GM21528 (cell line): ENCODE results near the gene RNF10.

ENCODE experiments used
- ATAC-seq: cut with Tn5 transposase; IDR thresholded peaks from one replicate; pipeline ENCODE4 v1.9.1; 2021; ENCODE audit warnings: mild to moderate bottlenecking, moderate library complexity; ENCODE audit not compliant: unreplicated experiment, low FRiP score

RNF10 gene

GRCh38 chr12:120573560-120573959 is 39.4 kb downstream of the RNF10 start:
- no peak for ATAC-seq

DNA sequence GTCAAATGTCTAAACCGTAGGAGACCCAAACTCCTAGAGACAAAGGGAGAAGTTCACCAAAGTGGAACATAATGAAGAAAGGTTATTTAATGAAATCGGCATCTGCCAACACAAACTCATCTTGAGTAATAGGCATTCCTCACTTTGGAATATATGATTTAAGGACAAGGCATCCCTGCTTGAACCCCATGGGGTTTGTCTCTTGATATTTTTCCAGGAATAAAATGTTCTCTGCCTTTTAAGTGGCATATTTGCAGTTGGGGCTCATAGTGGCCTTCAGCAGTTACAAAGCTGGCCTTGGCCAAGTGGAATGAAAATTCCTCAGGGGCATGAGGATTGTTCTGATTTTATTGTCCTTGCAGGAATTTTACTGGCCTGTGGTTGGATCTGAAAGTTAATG is 40.0 kb downstream of the RNF10 start:
- no peak for ATAC-seq

- ATAC-seq = no peak
Measured at GRCh38 chr12:120579179-120579578, 45.0 kb downstream of the RNF10 start.

DNA sequence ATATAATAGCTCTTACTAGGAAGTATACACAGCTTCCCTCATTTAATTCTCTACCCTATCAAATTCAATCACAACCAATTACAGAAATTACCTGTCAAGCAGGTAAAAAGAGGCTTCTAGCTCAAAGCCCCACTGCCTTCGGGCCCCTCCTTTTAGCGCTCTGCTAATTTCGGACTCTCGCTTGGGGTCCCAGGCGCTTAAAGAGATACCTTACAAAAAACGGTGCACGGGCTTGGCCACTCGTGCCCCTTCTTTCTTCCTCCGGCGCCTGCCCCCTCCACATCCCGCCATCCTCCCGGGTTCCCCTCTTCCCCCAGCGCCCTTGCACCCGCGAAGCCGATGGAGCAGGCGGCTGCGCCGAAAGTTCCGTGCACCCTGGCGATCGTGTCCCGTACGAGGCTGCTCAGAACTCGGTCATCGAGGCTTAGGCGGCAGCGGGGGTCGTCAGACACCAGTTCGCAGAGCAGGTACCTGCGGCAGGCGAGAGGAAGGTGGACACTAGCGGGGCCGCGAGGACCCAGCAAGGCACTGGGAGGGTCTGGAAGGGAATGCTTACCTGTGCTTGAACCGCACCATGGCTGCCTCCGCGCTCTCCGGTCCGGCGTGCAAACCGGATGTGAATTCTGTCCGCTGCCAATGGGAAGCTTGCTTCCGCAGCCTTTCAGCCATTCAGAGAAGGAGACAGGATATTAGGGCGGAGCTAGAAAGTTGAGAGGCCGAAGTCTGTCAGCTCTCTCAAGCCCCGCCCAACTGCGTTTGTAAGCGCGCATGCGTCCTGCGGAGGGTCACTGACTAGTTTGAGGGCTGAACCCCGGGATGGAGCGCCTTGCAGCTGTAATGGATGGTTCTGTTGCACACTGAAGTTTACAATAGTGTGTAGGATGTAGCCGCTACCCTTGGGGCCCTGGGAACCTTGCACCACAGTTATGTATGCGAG is 46.9 kb downstream of the RNF10 start, which contains the start of gene POP5:
POP5 (minus strand) TSS at position 616 of the 937 bp plus-strand sequence; CDS start at position 576, 40 bp downstream.
- peak; percentile 91 for ATAC-seq

DNA sequence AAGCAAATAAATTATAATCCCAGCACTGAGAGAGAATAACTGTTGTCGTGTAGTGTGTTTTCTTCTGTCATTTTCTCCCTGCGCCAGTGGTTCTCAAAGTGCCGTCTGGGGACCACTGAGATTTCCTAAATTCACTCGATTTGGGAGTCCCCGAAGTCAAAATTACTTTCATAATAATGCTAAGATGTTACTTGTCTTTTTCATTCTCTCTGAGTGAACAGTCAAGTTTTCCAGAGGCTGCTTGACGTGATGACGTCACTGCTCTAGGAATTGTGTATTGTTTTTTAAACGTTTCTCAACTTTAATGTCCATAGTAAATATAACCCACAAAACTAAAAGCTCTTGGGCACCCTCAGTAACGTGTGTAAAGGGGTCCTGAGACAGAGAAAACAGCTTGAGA is 47.8 kb downstream of the RNF10 start:
- no peak for ATAC-seq

- no peak for ATAC-seq
Measured at GRCh38 chr12:120583478-120584030, 49.4 kb downstream of the RNF10 start.

DNA sequence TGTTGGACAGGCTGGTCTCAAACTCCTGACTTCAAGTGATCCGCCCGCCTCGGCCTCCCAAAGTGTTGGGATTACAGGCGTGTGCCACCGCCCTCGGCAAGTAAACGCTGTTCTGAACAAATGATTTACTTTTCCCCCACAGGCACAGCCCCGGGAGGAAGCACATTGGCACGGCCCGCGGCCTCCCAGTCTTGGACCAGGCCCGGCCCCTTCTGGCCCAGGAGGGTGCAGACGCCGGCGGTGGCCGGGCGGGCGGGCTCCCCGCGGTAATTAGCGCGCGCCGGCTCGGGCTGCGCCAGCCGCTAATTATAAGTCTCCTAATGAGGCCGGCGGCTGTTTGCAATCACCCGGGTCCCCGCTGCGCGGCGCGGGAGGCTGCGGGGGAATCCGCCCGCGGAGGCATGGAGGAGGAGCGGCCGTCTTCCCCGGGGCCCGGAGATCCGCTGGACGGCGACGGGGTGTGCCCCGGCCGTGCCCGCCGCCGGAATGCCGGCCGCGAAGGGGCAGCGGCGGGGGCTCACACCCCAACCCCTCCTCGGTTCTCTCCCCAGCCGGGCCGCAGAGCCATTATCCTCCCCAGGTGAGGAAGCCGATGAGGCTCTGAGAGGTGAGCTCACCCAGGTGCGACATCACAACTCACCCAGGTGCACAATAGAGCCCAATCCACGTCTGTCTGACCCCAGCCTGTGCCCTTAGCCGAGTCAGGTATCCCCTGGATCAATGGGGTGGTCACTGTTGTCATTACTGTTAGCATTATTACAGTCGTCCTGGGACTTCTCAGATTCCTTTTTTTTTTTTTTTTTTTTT is 50.4 kb downstream of the RNF10 start:
- ATAC-seq = no peak

- ATAC-seq = no peak
Measured at GRCh38 chr12:120586206-120586605, 52.0 kb downstream of the RNF10 start.

DNA sequence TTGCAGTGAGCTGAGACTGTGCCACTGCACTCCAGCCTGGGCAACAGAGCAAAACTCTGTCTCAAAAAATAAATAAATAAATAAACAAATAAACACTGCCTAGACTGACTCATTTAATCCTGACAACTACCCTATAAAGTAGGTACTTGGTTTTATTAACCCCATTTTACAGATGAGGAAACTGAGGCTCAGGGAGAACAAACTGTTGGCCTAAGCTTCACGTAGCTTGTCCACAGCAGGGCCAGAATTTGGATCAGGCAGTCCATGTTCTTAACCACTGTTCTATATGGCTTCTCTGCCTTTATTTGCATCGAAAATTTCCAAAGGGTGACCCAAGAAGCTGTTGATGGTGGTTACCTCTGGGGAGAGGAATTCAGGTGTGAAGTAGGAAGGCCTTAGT is 52.7 kb downstream of the RNF10 start:
- ATAC-seq = no peak

- no peak for ATAC-seq
Measured at GRCh38 chr12:120588371-120588770, 54.2 kb downstream of the RNF10 start.

DNA sequence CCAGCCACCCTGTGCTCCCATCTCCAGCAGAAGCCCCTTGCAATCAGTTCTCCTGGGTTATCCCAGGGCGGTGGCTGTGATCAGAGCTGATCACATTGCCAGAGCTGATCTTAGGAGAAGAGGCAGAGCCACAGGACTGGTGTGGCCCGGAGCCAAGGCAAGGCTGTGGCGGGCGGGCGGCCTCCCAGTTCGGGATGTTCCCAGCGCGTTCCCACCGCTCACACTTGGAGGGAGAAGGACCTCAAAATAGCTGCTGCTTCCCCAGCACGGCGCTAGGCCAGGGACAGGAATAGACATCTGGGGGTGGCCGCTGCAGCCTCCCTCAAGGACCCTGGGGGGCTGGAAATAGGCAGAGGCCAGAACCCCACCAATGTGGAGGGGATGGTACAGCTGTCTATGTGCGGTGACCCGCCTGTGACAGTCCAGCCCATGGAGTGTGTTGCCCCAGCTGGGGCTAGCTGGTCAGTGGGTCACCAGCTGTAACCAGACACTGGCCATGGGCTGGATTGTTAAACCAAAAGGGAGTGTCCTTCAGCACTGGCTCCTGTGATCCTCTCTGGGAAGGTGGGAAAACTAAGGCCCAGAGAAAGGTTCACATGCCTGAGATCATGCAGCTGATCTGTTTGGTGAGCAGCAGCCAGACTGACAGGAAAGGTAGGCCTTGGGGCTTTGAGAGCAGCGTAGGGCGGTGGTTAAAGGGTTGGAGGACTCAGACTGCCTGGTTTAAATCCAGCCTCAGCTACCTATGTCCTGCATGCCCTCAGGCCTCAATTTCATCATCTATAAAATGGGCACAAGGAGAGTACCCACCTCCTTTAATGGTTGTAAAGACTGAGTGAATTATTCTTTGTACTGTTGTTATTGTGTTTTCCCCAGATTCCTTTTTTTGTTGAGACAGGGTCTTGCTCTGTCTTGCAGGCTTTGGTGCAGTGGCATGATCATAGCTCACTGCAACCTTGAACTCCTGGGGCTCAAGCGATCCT is 55.1 kb downstream of the RNF10 start:
- ATAC-seq = no peak

DNA sequence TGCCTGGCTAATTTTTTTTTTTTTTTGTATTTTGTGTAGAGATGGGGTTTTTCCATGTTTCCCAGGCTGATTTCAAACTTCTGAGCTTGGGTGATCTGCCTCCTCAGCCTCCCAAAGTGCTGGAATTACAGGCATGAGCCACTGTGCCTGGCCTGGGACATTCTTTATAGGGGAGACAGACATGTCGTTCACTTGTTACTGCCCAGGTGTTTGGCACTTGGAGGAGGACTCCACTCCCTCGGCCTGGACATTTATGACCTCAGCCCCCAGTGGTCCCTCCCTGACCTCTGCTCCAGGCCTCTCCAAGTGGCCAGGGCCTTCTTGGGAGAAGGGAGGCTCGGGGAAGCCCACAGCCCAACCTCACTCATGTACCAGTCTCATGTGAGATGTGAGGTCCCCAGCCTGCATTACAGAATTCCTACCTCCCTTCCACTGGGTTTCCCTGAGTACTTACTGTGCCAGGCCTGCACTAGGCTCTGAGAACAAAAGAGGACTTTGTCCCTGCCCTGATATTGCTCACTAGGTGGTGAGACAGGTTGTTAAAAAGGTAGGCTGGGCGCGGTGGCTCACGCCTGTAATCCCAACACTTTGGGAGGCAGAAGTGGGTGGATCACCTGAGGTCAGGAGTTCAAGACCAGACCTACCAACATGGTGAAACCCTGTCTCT is 56.7 kb downstream of the RNF10 start:
- no peak for ATAC-seq

- ATAC-seq = no peak
Measured at GRCh38 chr12:120592121-120593049, 58.2 kb downstream of the RNF10 start.

GRCh38 chr12:120596901-120597300 is 62.7 kb downstream of the RNF10 start:
- ATAC-seq = no peak

DNA sequence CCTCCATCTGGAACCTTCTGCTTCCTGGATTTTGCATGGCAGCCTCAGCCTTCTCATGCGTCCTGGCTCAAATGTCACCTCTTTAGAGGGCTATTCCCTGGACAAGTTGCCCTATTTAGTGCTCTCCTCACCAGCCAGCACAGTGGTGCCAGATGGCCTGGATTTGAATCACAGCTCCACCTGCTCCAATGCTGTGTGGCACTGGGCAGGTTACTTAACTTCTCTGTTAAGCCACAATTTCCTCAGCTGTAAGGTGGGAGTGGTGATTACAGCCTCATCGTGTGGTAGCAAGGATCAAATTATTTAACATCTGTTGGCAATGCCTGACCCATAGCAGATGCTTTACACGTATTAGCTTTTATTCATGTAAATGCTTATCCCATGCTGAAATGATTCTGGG is 63.7 kb downstream of the RNF10 start:
- ATAC-seq = no peak

DNA sequence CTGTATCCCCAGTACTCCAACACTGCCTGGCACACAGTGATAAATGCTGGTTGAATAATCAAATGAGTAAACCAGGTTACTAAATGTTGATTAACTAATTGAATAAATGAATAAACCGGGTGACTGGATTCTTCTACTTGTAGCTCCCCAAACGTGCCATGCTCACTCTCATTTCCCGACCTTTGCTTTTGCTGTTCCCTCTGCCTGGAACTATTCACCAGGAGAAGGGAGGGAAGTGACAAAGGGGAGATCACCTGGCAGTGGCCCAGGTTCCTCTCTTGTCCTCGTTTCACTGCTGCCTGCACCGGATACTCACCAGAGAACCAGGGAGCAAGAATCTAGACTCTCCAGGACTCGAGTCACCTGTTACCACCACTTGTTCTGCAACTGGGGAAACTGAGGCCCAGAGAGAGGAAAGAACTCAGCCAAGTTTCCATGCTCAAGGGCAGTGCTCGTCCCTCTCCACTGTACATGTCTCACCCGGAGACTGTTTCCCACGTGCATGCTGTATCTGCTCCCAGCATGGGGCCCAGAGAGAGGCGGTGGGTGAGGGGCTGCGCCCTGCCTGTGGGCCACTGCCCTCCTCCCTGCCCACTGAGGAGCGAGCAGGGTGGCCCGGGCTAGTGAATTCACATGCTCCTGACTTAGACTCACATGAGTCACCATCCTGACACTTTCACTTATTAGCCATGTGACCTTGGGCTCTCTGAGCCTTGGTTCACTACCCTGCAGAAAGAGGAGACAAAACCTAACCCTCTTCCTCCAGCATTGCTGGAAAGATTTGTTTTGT is 64.7 kb downstream of the RNF10 start:
- ATAC-seq = no peak

- ATAC-seq = no peak
Measured at GRCh38 chr12:120599672-120600552, 65.8 kb downstream of the RNF10 start.
